Gastroesophageal sphincter (tissue), 4 donors: ENCODE measurements around the gene SLC4A5. TPM values are rescaled to one million over a fixed set of nuclear protein-coding genes. Genes with fewer than 3 reads are reported as not detected.

Source experiments
- ATAC-seq: fragments of 150-250 bp; one replicate; pipeline ENCODE4 v1.9.1; 2016; ENCODE audit warnings: mild to moderate bottlenecking, moderate library complexity
- H3K27ac ChIP-seq, 4 donors: fragments of 200-600 bp; sonication (generic) in 3 of 4; 1 replicate in 3 of 4; 2 replicates in 1 of 4; pipeline ENCODE4 v1.5.1; 2016 to 2019
- H3K27me3 ChIP-seq: fragments of 200-600 bp; sonication (generic); one replicate; pipeline ENCODE4 v1.5.1; 2019
- H3K36me3 ChIP-seq, 2 donors: fragments of 200-600 bp; sonication (generic); one replicate each; pipeline ENCODE4 v1.5.1; 2019; ENCODE audit warnings: control low read depth in 1 of 2
- H3K4me1 ChIP-seq, 3 donors: fragments of 200-600 bp; sonication (generic); 1 replicate in 2 of 3; 2 replicates in 1 of 3; pipeline ENCODE4 v1.5.1; 2016 to 2019; ENCODE audit warnings: control low read depth in 2 of 3
- H3K4me3 ChIP-seq, 2 donors: fragments of 200-600 bp; sonication (generic); one replicate each; pipeline ENCODE4 v1.5.1; 2019; ENCODE audit warnings: mild to moderate bottlenecking in 1 of 2, moderate library complexity in 1 of 2
- H3K9me3 ChIP-seq, 3 donors: fragments of 200-600 bp; sonication (generic); one replicate each; pipeline ENCODE4 v1.5.1; 2017 to 2019; ENCODE audit warnings: control low read depth in 2 of 3
- CTCF ChIP-seq, 4 experiments: fragments of 200-600 bp in 2 of 4; fragments of 450-650 bp in 2 of 4; sonication (generic) in 1 of 4; IDR thresholded peaks; one replicate each; pipeline ENCODE4 v1.5.1; 2017 to 2019; ENCODE audit warnings: antibody characterized with exemption in 4 of 4, mild to moderate bottlenecking in 2 of 4, moderate library complexity in 2 of 4
- EP300 ChIP-seq: sonication (generic); formaldehyde crosslinking; IDR thresholded peaks from one replicate; pipeline ENCODE4 v1.6.1; 2017; ENCODE audit warnings: antibody characterized with exemption, mild to moderate bottlenecking
- POLR2A ChIP-seq, 2 donors: fragments of 450-650 bp; IDR thresholded peaks; one replicate each; pipeline ENCODE4 v1.6.1; 2017; ENCODE audit warnings: antibody characterized with exemption in 2 of 2, mild to moderate bottlenecking in 2 of 2, moderate library complexity in 1 of 2
- POLR2AphosphoS5 ChIP-seq: sonication (generic); formaldehyde crosslinking; IDR thresholded peaks from one replicate; pipeline ENCODE4 v1.6.1; 2017; ENCODE audit warnings: antibody characterized with exemption
- WGBS, 2 donors: methylation state at CpG; one replicate each; pipeline ENCODE4 v1.1.5; 2018; ENCODE audit warnings: low coverage in 1 of 2; 5-methylcytosine and 5-hydroxymethylcytosine counted together
- total RNA-seq, 4 donors: library from RNA; depleted of rRNA; stranded (reverse); fragments of >200 nt; gene quantifications; one replicate each; pipeline ENCODE4 v1.1.0, GENCODE V29; 2016

The SLC4A5 gene
- total RNA-seq, 4 donors from 2014 or later = 1.8 to 9.4 (median 5.0) TPM

GRCh38 chr2:74381751-74382150 lies 38.5 kb upstream of the SLC4A5 start:
- Histone ChIP-seq H3K4me3 (no peak overlapping the region), H3K9me3 (no peaks in the 10 kb centered on the region), H3K4me1 (peaks cover 0 to 84% (median 26%) of the 10 kb centered on the region in 3 donors), H3K27ac (peak overlapping the region in 1 of 4 donors; percentile 16), H3K36me3 (peaks cover 0 to 25% of the 10 kb centered on the region in 2 donors), H3K27me3 (no peaks in the 10 kb centered on the region)
- TF ChIP-seq EP300 = no peak
- TF ChIP-seq POLR2A (IDR thresholded peaks at IDR 0.05) = no peak
- no peak for TF ChIP-seq CTCF (IDR thresholded peaks at IDR 0.05)
- no peak for TF ChIP-seq POLR2AphosphoS5
- 6 to 86% methylated on average over 2 to 3 of the region's 3 CpGs for WGBS, 2 donors
- no peak for ATAC-seq

- Histone ChIP-seq H3K27ac (peak within 1 kb of the TSS in 3 of 4 donors; percentile 53 to 77 (median 55)), H3K27me3 (no peaks in the 10 kb centered on the region), H3K36me3 (peaks cover 0 to 35% of the 10 kb centered on the region in 2 donors), H3K9me3 (no peaks in the 10 kb centered on the region), H3K4me1 (peaks cover 0 to 77% (median 26%) of the 10 kb centered on the region in 3 donors), H3K4me3 (peak within 1 kb of the TSS; percentile 44 to 54)
- TF ChIP-seq EP300 (no peak), POLR2AphosphoS5 (peak; percentile 10)
- 33% methylated on average over 5 of the region's 14 CpGs; no CpG with 5 or more reads in 1 of the 2 donors for WGBS, 2 donors
- peak; percentile 73 for ATAC-seq
Measured at GRCh38 chr2:74379851-74380789, 36.9 kb upstream of the SLC4A5 start, which contains the start of gene DCTN1. TSS of gene DCTN1 (minus strand) at chr2:74380311. CDS start at chr2:74380037, 274 bp downstream.

- ATAC-seq = no peak
- no peaks in the 10 kb centered on the region for H3K27me3 ChIP-seq
- peaks cover 0 to 28% of the 10 kb centered on the region in 2 donors for H3K36me3 ChIP-seq
- no peak overlapping the region for H3K27ac ChIP-seq
- H3K4me3 ChIP-seq = no peak overlapping the region
- WGBS, 2 donors = 94 to 96% methylated on average over 6 to 8 of the region's 10 CpGs
- no peak for TF ChIP-seq CTCF (IDR thresholded peaks at IDR 0.05)
- TF ChIP-seq EP300 = no peak
- no peak for TF ChIP-seq POLR2A (IDR thresholded peaks at IDR 0.05)
- no peak for TF ChIP-seq POLR2AphosphoS5
- H3K9me3 ChIP-seq = no peaks in the 10 kb centered on the region
- peaks cover 0 to 77% (median 29%) of the 10 kb centered on the region in 3 donors for H3K4me1 ChIP-seq
Measured at GRCh38 chr2:74378007-74378406, 34.8 kb upstream of the SLC4A5 start.

GRCh38 chr2:74375838-74376237 lies 32.6 kb upstream of the SLC4A5 start:
- no peak for ATAC-seq
- Histone ChIP-seq H3K27me3 (no peaks in the 10 kb centered on the region), H3K36me3 (peaks cover 0 to 40% of the 10 kb centered on the region in 2 donors), H3K27ac (no peak overlapping the region), H3K9me3 (no peaks in the 10 kb centered on the region), H3K4me1 (peaks cover 0 to 67% (median 29%) of the 10 kb centered on the region in 3 donors), H3K4me3 (no peak overlapping the region)
- TF ChIP-seq EP300 = no peak
- WGBS, 2 donors = 67 to 100% methylated on average over 1 of the region's 2 CpGs

- Histone ChIP-seq H3K27me3 (no peaks in the 10 kb centered on the region), H3K4me1 (peaks cover 0 to 55% (median 20%) of the 10 kb centered on the region in 3 donors), H3K36me3 (peaks cover 0 to 52% of the 10 kb centered on the region in 2 donors), H3K27ac (peak overlapping the region in 3 of 4 donors; percentile 69 to 78 (median 77)), H3K9me3 (no peaks in the 10 kb centered on the region), H3K4me3 (peak overlapping the region; percentile 4 to 48)
- TF ChIP-seq POLR2AphosphoS5 (no peak), EP300 (no peak), POLR2A (IDR thresholded peaks at IDR 0.05) (no peak), CTCF (IDR thresholded peaks at IDR 0.05) (no peak)
- 26% methylated on average over 5 of the region's 19 CpGs; no CpG with 5 or more reads in 1 of the 2 donors for WGBS, 2 donors
- ATAC-seq = peak; percentile 97
Measured at GRCh38 chr2:74374509-74375205, 31.4 kb upstream of the SLC4A5 start.
